ENCODE measurements around the gene TMEM151A. TPM values are rescaled to one million over a fixed set of nuclear protein-coding genes. Genes with fewer than 3 reads are reported as not detected.
A peak's percentile ranks its signal among the peaks of the same experiment; 100 is the strongest.

TMEM151A gene
- total and polyA plus RNA-seq, 7 donors = 0.27 to 0.36 (median 0.36) TPM; not detected in 4

DNA sequence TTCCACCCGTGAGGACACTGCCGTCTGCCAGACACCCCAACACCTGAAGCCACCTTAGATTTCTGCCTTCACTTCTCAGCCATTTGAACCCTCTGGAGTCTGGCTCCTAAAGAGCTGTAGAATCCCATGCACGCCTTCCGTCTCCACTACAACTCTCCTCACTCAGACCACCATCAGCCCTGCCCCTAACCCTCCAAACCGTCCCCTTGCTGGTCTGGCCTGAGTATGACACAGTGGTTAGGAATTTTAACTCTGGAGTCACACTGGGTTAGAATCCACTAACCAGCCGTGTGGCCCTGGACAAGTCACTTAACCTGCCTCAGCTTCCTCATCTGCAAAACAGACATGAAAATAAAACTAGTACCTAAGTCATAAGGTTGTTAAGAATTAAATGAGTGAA, 10.7 kb upstream of the TMEM151A start:
- H3K9me3 ChIP-seq = no peaks in the 10 kb centered on the region
- H3K27ac ChIP-seq = no peak overlapping the region
- intact Hi-C loops (cut with DNase I) = no loop called here

DNA sequence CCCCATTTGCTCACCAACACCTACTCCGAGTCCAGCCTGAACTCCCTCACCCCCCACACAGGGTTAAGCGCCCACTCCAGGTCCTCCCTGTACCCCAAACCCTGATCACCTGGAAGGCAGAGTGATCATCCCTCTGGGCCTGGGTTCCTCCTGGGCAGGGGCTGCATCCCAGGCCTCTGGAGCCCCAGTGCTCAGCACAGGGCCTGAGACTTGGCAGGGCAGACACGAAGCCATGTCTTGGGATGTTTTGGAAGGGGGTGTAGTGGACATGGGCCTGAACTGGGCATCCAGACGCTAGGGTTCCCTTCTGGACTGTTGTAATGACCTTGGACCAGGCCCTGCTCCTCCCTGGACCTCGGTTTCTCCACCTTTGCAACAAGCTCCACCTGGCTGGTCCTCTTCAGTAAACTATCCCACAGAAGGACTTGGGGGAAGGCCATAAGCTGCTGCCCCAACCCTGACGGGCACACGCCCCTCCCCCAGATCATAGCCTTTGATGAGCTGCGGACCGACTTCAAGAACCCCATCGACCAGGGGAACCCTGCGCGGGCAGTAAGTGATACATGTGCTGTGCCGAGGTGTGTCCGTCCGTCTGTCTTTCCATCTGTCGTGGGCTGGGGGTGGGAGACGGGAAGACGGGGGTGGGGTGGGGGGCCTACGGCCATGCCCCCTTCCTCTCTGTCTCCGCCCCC, 9.8 kb upstream of the TMEM151A start:
- Histone ChIP-seq H3K27ac (no peak overlapping the region), H3K4me3 (no peak overlapping the region), H3K4me1 (peaks cover 0 to 37% (median 28%) of the 10 kb centered on the region in 4 donors), H3K36me3 (peaks cover 0 to 8% (median 0%) of the 10 kb centered on the region in 4 donors), H3K9me3 (no peaks in the 10 kb centered on the region), H3K27me3 (no peaks in the 10 kb centered on the region)
- no peak for DNase-seq
- no peak for TF ChIP-seq POLR2A (IDR thresholded peaks at IDR 0.05)
- TF ChIP-seq POLR2AphosphoS5 (IDR thresholded peaks at IDR 0.05) = peak in 1 of 4 donors; percentile 19
- TF ChIP-seq CTCF (IDR thresholded peaks at IDR 0.05) = no peak
- TF ChIP-seq EP300 (IDR thresholded peaks at IDR 0.05) = no peak
- WGBS, 2 donors = 23 to 27% methylated on average over 20 of the region's 20 CpGs
- intact Hi-C loops (cut with DNase I) = loop anchor here (1.0 kb wide), 1 partner anchor 60 kb away; no protein-coding TSS in a partner anchor

More for the DNA sequence above, 10.7 kb upstream of the TMEM151A start:
- no peak for TF ChIP-seq POLR2AphosphoS5 (IDR thresholded peaks at IDR 0.05)
- no peak for TF ChIP-seq CTCF (IDR thresholded peaks at IDR 0.05)
- no peak for TF ChIP-seq EP300 (IDR thresholded peaks at IDR 0.05)
- TF ChIP-seq POLR2A (IDR thresholded peaks at IDR 0.05) = no peak
- no peaks in the 10 kb centered on the region for H3K27me3 ChIP-seq
- 86 to 87% methylated on average over 6 of the region's 6 CpGs for WGBS, 2 donors
- peaks cover 0 to 35% (median 28%) of the 10 kb centered on the region in 4 donors for H3K4me1 ChIP-seq
- no peak for DNase-seq
- no peak overlapping the region for H3K4me3 ChIP-seq
- H3K36me3 ChIP-seq = peaks cover 0 to 16% (median 3%) of the 10 kb centered on the region in 4 donors

- WGBS, 2 donors = 13 to 15% methylated on average over 35 of the region's 35 CpGs
- peak; percentile 98 for DNase-seq
- intact Hi-C loops (cut with DNase I) = loop anchor here (1.0 kb wide), 1 partner anchor 60 kb away; no protein-coding TSS in a partner anchor
- H3K4me3 ChIP-seq = no peak overlapping the region
- TF ChIP-seq POLR2A (IDR thresholded peaks at IDR 0.05) = no peak
- TF ChIP-seq POLR2AphosphoS5 (IDR thresholded peaks at IDR 0.05) = peak in 3 of 4 donors; percentile 31 to 44 (median 42)
- peak; percentile 90 to 98 (median 96) for TF ChIP-seq CTCF (IDR thresholded peaks at IDR 0.05)
- no peak for TF ChIP-seq EP300 (IDR thresholded peaks at IDR 0.05)
- H3K9me3 ChIP-seq = no peaks in the 10 kb centered on the region
- peak overlapping the region in 1 of 4 donors; percentile 18 for H3K27ac ChIP-seq
- H3K36me3 ChIP-seq = peaks cover 0 to 8% (median 0%) of the 10 kb centered on the region in 4 donors
- no peaks in the 10 kb centered on the region for H3K27me3 ChIP-seq
- peaks cover 0 to 41% (median 29%) of the 10 kb centered on the region in 4 donors for H3K4me1 ChIP-seq
These were observed 8.9 kb upstream of the TMEM151A start for GRCh38 chr11:66282468-66283455.

DNA sequence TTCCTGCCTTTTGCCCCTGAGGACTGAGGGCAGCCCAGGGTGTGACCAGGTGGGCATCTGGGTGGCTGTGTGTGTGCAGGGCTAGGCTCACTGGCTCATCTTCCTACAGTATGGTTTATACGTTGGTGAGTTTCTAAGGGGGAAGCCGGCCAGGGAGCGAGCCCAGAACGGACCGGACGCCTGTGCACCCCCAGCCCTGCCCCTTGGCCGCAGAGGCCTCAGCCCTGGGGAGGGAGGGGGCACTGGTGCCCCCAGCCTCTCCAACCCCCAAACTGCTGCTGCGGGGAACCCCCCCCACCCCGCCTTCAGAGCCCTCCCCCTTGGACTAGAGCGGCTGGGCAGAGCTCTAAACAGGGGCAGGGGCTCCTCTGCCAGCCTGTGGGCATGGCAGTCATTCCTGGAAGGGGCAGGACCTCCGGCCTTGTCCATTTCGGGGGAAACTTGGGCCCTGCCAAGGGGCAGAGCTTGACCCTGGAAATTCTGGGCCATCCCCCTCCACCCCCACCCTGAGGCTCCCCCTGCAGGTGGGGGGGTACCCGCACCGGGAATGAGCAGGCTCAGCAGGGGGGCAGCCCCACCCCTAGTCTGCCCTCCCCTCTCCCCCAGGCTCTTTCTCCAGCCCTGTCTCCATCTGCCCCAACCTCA, 8.1 kb upstream of the TMEM151A start:
- DNase-seq = no peak
- peaks cover 0 to 43% (median 30%) of the 10 kb centered on the region in 4 donors for H3K4me1 ChIP-seq
- H3K36me3 ChIP-seq = peaks cover 0 to 8% (median 0%) of the 10 kb centered on the region in 4 donors
- H3K4me3 ChIP-seq = no peak overlapping the region
- H3K9me3 ChIP-seq = no peaks in the 10 kb centered on the region
- no peaks in the 10 kb centered on the region for H3K27me3 ChIP-seq
- no peak overlapping the region for H3K27ac ChIP-seq
- no peak for TF ChIP-seq POLR2A (IDR thresholded peaks at IDR 0.05)
- TF ChIP-seq EP300 (IDR thresholded peaks at IDR 0.05) = no peak
- TF ChIP-seq POLR2AphosphoS5 (IDR thresholded peaks at IDR 0.05) = no peak
- no peak for TF ChIP-seq CTCF (IDR thresholded peaks at IDR 0.05)
- intact Hi-C loops (cut with DNase I) = no loop called here
- WGBS, 2 donors = 81 to 87% methylated on average over 14 of the region's 14 CpGs
